GM19397 (cell line): ENCODE data around the gene CHCHD6.

Experiments used
- ATAC-seq: cut with Tn5 transposase; IDR thresholded peaks from one replicate; pipeline ENCODE4 v1.9.1; 2021; ENCODE audit warnings: mild to moderate bottlenecking, moderate library complexity; ENCODE audit not compliant: unreplicated experiment

Gene CHCHD6

DNA sequence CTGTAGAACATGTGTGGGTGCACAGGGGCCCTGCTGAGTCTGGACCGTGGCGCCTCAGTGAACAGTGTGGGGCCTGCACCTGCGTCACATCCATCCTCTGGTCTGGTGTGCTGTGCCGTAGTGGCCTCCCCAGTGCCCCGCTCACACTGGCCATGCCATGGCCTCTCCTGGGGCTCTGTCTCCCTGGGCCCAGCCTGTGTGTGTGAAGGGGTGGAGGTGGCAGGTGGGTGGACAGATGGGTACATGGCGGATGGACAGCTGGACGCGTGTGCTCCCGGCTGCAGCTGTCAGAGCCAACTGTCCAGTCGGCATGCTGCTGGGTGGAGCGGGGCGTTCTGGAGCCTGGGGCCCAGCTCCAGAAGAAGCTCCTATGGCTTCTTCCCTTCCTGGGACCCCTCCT lies 296.7 kb downstream of the CHCHD6 start:
- no peak for ATAC-seq

DNA sequence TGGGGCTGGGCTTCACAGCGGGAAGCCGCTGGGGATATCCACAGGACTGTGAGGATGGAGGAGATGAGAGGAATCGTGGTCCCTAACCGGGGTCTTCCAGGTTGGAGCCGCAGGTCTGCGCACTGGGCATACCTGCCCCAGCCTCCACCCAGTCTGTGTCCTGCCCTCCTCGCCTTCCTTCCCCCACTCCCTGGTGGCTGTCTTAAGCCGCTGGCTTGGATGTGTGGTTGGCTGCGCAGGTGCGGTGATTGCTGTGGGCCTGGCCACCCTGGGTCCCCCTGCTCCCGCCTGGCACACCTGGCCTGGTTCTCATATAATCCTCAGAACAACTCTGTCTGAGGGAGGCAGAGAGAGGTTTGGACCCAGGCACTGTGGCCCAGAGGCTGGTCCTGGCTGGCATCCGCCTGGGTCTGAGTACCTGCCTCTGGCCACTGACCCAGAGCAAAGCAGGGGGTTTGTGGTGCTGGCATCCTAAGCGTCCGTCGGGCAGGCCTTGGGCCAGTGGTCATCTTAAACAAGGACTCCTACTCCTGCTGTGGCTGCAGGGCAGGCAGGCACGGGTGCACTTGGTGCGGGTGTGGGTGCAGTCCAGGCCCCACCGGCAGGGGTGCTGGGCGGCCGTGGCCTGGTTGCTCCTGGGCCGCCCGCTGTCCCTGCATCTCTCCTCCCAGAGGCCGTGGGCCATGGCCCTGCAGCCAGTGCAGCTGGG lies 297.6 kb downstream of the CHCHD6 start:
- ATAC-seq: no peak

DNA sequence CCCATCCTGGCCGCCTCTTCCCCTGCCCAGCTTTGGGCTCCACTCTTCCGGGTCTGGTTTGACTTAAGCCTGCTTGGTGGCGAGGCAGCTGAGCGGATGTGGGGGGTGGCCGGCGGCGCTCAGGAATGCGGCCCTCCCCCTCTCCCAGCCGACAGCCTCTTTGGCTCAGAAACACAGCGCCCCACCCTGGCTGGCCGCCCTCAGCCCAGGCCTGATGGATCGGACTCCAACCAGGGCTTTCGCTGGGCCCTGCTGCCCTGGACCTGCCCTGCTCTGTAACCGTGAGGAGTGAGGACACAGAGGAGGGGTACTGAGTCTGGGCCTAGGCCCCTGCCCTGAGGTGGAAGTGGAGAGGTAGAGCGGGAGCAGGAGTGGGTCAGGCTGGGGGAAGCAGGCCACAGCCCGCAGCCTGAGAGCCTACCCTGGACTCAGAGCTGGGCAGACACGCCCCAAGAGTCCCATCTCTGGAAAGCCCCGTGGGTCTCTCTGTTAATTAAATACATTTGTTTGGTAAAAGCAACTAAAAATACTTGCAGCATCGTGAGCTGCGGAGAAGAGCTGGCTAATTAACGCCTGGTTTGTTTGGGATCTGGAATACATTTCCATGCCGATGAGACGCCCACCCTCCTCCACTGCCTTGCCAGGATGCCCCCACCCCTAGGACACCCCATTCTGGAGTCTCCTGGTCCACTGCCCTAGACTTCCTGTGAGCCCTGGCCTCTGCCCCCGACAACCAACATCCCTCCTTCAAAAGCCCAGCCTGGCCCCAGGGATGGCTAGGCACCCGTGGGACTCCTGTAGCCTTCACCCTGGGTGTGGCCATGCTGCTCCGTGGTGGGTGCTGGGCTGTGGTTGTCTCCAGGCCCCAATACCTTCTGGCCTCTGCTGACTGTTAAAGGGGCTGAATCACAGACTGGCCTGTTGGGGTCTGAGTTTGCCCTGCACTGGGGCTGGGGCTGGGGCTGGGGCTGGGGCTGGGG lies 298.4 kb downstream of the CHCHD6 start:
- no peak for ATAC-seq

DNA sequence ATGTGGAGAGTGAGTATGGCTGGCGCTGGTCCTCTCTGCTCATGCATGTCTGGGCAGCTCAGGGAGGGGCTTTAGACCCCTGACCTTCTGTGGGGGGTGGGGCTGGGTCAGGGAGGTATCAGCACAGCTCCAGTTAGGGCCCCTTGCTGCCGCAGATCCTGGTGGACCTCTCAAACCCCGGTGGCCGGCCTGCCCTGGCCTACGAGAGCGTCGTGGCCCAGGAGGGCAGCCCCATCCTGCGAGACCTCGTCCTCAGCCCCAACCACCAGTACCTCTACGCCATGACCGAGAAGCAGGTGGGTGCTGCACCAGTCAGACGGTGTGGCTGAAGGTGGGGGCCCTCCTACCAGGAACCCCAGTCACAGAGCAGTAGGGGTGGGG lies 299.1 kb downstream of the CHCHD6 start:
- ATAC-seq: no peak

DNA sequence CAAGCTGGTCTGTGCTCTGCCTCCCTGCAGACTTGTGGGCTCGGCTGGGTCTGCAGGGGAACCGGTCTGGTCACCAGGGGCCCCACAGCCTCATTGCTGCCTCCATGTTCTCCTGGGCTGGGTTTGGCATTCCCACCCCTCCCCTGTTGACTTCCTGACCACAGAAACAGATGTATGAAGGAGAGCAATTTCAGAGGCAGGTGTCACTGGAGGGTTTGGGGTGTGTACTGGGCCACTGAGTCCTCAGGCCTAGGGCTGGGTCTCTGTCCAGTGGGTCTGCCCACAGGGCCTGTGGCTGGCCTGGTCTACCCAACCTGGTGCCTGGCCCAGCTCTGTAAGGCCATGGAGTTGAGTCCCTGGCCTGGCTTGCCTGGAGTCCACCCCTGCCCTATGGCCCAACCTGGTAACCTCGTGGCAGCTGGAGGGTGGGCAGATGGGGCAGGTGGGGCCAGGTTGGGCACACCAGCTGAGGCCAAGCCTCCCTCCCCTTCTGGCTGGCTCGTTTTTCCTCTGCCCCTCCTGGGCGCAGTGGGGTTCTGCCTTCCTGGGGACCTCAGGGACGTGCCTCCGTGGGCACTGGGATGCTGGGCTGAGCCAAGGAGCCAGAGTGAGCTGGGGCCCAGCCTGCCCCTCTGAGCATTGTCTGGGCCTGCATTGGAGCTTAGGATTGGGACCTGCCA lies 299.7 kb downstream of the CHCHD6 start:
- no peak for ATAC-seq

DNA sequence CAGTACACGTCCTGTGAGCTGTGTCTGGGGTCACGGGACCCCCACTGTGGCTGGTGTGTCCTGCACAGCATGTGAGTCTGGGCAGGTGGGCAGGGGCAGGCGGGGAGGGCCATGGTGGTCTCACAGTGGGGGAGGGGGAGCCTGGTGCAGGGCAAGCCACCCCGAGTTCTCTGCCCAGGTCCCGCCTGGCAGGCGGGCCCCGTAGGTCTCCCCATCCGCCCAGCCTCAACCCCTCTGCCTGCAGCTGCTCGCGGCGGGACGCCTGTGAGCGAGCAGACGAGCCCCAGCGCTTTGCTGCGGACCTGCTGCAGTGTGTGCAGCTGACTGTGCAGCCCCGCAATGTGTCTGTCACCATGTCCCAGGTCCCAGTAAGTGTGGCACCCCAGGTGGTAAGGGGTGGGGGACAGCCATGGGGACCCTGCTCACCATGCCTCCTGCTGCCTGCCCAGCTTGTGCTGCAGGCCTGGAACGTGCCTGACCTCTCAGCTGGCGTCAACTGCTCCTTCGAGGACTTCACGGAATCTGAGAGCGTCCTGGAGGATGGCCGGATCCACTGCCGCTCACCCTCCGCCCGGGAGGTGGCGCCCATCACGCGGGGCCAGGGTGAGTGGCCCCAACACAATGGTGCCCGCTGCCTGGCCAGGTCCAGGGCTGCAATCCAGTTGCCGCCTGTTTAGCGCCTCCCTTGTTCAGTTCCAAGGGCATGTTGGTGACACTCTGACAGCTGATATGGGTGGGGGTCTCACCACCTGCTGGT lies 300.8 kb downstream of the CHCHD6 start:
- no peak for ATAC-seq

DNA sequence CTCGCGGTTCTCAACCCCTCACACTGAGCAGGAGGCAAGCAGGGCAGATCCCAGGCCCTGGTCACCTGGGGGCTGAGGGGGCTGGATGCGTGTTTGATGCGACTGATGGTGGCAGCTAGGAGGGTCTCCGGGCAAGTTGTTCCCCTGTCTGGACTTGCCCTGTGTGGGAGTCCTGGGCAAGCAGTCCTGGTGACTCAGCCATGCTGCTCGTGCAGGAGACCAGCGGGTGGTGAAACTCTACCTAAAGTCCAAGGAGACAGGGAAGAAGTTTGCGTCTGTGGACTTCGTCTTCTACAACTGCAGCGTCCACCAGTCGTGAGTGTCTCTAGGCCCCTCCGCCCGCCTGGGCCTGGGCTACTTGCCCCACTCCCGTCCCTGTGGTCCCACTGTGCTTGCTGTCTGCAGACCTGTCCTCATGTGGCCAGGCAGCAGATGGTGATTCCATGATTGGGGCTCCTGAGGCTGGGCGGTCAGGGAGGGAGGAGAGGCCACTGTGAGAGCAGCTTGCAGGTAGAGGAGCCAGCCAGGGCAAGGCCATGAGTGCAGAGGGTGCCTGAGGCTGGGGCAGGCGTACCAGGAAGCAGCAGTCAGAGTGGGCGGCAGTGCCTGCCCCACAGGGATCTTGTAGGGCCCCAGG lies 301.9 kb downstream of the CHCHD6 start:
- ATAC-seq: no peak

DNA sequence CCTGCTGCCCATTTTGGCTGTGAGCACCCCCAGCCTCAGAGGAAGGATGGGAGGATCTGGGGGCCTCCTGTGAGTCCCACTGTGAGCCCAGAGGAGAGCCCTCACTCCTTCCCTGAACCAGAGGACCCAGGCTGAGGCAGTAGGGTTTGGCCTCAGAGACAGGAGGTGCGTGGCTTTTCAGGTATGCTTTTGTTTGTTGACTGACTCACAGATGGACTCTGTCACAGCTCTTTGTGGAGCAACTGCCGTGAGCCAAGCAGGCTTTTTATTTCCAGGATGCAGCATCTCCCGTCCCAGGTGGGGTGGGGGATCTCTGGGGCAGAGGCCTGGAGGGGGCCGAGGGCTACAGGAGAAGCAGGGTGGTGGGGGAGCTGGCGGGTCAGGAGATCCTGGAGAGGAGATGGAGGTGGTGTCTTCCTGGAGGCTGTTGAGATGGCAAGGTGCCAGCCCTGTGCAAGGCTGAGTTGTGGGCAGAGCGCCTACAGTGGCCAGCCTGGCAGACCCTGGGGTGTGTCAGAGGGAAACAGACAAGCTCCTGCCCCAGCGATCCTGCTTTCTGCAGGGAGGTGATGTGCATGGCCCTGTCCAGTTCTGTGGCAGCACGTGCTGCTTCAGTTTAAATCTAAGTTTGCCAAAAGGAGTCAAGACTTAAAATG lies 302.9 kb downstream of the CHCHD6 start:
- ATAC-seq: no peak

DNA sequence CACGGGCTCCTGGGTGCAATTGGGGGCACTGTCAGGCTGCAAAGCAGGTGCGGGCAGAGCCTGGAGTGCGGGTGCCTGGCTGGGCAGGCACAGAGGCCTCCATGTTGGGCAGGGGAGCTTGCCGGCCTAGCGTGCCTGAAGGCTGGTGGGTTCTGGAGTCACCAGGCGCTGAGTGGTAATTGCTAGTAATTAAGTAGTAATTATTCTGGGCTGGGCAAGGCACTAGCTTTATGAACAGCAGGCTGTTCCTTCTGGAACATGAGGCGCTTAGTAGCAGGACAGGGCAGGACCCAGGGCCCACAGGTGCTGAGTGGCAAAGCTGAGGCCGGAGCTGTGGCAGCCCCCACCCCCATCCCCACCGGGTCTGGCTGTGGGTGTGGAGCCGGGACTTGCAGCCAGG lies 304.2 kb downstream of the CHCHD6 start:
- no peak for ATAC-seq

DNA sequence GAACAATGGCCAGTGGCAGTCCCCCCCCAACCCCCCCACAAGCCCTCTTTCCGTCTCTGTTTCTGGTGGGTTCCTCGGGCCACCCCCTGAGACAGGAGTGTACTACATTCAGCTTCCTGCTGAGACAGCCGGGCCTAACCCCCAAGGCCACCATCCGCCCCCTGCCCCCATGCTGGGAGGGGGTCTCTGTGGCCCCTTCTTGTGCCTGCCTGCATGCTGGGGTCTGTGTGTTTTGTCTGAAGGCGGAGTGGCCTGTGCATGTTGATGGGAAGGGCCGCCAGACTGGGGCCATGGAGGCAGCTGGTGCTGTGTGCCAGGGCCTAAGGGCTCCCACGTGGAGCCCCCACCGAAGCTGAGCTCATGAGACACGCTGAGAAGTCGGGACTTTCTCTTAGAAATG lies 305.5 kb downstream of the CHCHD6 start:
- no peak for ATAC-seq
